HPDE6-E6E7 (cell line): ENCODE data around the gene TTC9B.

Experiments used
- DNase-seq: peaks from one replicate; pipeline ENCODE4 v3.0.0; 2011; ENCODE audit warnings: missing footprints; ENCODE audit errors: extremely low spot score

TTC9B gene

DNA sequence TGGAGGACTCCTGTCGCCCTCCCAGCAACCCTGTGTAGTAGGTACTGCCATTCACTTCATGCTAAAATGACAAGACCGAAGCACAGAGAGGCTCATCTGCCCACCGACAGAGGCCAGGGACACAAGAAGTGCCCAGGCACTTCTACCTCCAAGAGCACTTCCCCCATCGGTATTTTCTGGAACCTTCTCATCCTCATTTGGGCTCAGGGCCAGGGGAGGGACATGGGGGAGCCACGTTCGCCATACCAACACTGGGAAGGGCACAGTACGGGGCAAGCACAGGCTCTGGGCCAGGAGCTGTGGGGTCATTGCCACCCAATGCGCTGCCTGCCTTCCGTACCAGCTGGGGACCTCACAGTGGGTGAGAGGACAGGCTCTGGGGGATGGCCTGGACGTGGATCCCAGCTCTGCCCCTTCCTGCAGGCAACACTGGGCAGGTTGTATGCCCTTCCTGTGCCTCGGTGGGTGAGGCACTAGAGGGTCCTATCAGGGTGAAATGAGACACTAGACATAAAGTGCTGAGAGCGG is 29.6 kb upstream of the TTC9B start:
- DNase-seq: no peak

DNA sequence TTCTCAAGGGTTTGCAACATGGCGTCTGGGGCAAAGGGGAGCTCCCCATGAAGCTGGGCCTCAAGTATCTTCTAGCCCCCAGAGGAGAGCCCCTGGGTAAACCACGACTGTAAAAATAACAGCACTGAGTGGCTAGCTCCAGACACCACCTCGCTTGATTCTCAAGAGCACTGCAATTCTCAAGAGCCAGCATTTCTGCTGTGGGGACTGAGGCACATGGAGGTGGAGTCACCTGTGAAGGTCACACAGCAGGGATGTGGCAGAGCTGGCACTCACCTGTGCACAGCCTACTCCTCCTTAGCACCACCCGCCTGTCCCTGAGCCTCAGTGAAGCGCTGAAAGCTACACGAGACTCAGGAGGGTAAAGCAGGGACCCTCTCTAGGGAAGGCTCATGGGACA is 29.0 kb upstream of the TTC9B start:
- DNase-seq: no peak

DNA sequence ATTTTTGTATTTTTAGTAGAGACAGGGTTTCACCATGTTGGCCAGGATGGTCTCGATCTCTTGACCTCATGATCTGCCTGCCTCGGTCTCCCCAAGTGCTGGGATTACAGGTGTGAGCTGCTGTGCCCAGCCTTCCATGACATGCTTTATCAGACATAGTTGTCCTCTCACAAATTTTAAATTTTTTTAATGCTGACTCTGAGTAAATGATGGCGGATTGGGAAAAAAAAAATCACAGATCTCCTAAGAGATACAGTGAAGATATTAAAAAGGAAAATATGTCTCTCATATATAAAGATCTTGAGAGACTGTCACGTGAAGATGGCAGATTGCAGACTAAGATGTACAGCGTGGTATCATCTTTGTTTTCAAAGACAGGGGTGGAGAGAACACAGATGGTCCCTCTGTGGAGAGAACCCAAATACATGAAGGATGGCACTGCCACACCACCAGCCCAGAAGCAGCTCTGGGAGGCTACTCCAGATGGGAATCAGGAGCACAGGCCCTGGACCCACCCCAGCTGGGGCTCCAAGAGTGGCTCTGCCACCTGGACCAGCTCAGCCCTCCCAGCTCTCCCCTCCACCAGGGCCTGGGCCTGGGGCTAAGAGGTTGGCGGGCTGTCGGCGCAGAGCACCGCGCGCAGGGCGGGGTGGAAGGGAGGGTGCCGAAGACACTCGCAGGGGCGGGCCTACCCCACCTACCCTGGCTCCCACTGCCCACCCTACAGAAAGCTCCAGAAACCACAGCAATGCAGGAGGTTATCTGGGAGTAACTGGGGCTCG is 28.3 kb upstream of the TTC9B start:
- DNase-seq: no peak

DNA sequence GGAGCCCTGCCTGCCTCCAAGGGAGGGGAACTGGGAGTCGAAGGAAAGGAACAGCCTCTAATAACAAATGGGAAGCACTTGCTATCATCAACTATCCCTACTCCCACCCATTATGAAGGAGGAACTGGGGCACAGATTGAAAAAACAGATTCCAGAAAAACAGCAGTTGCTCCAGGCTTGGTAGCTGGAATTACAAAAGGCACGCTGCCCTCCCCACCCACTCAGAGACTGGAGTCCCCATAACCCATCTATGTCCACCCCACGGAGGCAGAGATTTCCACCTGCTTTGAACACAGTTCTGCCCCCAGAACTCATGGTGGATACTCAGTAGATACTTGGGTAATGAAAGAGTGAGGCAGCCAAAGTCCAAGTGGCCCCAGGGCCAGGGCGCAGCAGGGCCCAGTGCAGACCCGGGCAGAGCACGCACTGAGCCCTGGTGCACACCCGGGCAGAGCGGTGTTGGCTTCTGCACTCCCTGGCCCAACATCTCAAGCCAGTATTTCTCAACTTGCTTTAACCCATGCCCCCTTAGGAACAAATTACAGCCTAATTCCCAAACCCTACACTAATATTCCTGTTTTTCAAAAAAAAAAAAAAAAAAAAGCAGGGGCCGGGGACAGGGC is 27.4 kb upstream of the TTC9B start:
- DNase-seq: no peak

DNA sequence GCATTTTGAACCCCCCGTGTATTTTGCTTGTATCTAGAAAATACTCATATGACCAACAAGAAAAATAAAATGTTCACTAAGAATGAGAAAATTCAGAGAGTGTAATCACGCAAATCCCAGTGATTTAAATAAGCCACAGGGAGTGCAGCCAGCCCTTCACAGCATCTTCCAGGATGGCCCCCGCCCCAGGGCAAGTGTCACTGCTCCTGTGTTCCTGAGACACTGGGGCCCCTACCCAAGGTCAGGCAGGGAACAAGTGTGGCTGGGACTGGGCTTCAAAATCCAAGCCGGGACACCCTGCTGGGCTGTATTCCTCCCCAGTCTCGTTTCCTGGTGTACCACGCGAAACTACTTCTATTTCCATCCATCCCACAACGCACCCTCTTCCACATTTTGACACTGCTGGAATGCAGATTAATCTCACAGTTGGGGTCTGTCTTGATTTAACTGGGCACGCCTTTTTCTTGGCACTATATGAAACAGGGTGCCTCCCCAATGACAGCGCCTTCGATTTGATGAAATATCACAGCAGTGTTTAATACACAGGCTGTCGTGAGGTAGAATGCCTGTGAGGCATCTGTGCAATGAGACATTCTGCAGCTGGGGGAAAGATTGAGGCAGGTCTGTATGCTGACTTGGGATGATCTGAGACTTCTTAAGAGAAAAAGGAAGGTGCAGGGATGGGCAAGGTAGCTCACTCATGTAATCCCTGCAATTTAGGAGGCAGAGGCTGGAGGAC is 26.6 kb upstream of the TTC9B start:
- no peak for DNase-seq

DNA sequence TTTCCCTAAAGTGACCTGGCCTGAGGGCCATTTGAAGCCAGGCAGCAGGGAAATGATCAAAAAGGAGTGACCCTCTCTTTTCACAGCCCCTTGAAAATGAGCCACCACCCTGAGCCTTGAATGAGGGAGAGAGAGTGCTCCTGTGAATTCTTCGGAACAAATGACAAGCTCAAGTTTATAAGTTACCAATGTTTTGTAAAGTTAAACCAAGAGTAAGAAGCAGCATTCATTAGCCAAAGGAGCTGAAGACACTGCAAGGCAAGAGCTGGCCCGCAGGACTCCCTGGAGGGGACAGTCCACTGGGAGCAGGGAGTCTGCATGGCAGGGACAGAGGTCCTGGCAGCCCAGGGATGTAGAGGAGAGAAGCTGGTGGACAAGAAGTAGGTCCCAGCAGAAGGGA is 25.0 kb upstream of the TTC9B start:
- no peak for DNase-seq

DNA sequence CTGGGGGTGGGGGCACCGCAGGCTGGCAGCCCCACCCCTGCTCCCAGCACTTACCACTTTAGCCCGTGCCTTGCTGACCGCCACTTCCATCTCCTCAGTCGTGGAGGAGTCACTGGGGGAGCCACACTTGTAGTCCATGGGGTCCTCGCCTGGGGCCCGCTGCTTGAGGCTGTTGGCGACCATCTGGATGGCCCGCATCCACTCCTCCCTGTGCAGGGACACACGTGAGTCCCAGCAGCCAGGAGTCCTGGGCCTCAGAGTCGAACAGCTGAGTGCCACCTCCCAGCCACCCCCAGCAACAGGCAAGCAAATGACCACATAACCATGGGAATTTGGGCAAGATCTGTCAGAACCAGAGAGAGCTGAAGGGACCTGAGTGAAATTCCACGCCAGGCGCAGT is 24.3 kb upstream of the TTC9B start:
- DNase-seq: no peak

DNA sequence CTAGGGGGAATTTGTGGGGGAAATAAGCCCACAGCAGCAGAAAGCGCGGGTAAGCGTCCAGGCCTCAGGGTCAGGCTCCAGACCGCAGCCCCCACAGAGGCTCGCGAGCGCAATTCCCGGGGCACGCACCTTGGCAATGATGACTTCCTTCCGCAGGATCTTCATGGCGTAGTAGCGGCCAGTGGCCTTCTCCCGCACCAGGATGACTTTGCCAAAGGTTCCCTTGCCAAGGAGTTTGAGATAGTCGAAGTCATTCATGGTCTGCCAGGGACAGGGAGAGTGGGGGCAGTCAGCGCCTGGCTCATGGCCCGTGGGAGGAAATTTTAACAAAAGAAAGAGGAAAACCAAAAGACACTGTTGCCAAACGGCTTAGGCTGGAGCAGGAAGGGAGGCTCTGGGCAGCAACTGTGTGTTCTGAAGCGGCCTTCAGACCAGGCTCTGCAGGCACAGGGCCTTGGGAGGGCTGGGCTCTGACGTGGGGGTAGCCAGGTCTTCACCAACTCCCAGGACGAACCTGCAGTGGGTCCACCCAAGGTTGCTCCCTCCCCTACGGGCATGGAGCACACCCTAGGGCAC is 23.7 kb upstream of the TTC9B start:
- DNase-seq: no peak

DNA sequence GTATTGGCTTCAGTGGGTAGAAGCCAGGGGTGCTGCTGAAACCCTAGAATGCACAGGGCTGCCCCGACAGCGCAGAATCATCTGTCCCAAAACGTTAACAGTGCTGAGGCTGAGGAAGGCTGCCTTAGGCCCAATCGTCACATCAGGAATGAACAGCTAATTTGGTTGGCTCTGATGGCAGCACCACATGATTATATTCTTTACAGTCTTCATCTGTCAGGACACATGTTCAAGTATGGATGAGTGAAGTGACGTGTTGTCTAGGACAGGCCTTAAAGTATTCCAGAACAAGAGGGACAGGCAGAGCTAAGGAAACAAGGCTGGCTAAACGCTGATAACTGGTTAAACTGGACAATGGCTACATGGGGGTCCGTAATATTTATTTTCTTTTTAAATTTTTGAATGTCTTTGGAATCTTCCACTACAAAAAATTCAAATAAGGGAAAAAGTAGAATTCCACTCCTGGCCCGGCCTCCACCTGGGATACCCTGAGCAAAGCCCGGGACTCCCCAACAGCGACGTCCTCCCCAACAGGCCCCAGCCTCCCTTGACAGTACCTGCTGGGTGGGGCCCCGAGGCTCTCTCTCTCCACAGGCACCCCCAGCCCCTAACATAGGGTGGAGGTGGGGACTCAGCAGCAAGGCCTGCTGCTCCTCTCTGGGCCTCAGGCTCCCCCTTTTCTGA is 23.1 kb upstream of the TTC9B start:
- no peak for DNase-seq

DNA sequence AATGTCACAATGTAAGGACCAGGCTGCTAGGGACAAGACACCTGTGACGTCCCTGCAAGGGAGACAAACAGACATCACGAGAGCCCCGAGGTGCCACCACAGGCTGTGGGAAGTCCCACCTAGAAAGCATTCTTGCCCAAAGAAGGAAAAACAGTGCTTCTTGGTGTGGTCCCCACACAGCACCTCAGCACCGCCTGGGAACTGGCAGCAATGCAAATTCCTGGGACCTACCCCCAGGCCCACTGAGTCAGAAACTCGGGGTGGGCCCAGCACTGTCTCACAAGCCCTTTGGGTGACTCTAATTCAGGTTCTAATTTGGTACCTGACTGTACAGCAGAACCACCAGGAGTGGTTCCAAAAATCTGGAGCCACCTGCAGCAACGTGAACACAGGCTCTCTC is 22.1 kb upstream of the TTC9B start:
- DNase-seq: no peak

DNA sequence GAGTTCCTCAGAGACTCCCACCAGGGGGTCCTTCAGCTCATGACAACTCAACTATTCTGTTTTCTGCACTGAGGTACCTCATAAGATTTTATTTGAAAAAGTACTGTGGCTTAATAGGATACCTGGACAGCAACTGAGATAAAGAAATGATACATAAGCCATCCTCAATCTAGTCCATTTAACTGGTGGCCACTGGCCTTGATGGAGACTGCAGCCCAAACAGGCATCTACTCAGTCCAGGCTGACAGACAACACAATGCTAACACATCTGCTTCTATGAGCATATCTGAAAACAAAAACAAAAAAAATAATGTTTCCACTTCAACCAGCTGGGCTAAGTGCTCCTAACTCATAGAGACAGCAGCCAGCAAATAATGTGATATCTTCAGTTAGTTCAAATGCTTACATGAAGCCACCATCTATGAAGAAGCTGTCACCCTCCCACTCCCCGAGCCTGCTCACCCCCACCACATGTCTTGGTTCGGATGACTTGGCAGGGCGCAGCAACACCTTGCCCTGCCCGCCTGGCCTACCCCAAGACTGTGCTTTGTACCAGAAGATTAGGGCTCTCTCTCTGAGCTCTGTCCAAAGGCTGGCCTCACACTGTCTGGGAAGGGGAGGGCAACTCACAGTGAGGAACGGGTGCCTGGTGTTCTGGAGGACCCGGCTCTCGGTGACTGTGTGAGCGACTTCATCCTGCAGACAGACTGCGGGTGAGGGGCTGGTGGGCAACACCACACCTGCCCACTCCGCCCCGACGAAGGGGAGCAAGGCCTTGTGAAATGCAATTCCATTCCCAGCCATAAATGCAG is 21.4 kb upstream of the TTC9B start:
- no peak for DNase-seq

DNA sequence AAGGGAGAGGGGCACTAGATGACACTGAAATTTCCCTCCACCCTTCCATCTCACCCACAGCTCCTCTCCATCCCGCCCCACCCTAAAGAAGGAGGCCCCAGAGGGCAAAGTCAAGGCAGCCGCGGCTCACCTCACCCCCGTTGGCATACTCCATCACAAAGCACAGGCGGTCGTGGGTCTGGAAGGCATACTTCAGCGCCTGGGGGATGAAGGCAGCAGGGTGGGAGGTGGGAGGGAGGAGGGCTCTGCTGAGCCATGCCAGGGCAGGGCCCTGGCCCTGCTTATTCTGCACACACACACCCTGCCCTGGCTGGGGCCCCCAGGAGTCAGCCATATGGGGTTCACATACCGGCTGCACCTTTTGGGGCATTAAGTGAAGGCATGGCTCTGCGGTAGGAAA is 20.6 kb upstream of the TTC9B start:
- DNase-seq: no peak

DNA sequence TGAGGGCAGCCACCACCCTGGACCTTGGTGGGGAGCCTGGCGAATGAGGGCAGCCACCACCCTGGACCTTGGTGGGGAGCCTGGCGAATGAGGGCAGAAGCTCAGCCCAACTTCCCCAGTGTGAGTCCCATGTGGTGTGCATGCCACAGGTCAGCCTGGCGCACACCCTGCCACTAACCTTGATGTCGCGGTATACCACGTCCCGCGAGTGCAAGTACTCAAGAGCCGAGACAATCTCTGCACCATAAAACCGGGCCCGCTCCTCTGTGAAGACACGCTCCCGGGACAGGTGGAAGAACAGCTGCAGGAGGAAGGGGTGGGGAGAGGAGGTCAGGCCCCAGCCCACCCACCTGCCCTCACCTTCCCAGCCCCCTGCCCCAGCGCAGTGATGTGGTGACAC is 19.6 kb upstream of the TTC9B start:
- DNase-seq: no peak

DNA sequence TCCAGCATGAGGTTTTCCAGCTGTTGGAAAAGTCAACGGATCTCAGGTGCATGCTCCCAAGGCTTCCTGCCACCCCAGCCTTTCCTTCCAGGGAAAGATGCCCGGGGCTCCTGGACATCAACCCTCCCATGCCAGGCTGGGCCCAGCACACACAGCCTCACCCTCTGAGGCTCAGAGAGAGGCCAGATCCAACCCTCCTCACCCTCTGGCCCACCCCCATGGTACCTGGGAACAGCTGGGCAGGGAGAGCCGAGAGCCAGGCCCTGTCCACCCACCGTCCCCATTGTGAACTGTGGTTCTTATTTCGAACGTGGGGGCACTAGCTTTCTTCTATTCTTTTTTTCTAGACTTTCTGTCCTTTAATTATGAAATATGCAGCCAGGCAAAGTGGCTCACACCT is 18.2 kb upstream of the TTC9B start:
- no peak for DNase-seq

DNA sequence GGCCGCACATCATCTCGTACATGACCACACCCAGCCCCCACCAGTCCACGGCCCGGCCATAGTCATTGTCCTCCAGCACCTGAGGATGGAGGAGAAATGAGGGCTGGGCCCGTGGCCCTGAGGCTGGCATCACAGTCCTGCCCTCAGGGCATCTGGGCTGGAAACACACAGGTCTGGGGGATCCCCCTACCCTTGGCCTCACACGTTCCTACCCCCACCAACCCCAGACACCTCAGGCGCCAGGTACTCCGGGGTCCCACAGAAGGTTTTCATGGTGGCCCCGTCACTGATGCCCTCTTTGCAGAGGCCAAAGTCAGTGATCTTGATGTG is 17.8 kb upstream of the TTC9B start:
- DNase-seq: no peak

DNA sequence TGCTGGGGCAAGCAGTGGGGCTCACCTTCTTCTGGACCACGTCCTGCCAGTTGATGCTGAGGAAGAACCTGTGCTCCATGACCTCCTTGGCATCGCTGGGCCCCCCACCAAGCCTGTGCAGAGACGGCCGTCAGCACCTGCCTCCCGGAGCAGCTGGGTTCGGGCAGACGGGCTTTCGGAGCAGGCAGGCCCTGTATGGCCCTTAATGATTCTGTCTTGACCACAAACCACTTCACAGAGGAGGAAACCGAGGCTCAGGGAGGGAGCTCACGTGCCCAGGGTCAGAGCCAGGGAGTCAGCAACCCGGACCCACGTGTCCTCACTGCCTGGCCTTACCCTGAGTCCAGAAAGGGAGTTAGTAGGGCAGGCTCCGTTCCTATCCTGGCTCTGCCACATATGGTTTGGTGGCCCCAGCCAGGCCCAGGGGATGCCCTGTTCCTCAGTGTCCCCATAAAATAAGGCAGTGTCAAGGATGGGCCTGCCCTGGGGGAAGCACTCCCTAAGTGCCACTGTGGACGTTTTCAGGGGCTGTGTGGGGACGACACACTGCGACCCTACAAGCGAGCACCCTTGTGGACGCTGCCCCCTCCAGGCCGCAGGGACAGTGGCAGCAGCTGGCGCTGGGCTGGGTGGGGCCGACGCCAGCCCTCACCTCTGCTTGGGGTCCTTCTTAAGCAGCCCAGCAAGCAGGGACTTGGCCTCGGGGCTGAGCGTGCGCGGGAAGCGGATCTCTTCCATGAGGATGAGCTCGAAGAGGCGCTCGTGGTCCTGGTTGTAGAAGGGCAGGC is 17.2 kb upstream of the TTC9B start:
- DNase-seq: no peak

DNA sequence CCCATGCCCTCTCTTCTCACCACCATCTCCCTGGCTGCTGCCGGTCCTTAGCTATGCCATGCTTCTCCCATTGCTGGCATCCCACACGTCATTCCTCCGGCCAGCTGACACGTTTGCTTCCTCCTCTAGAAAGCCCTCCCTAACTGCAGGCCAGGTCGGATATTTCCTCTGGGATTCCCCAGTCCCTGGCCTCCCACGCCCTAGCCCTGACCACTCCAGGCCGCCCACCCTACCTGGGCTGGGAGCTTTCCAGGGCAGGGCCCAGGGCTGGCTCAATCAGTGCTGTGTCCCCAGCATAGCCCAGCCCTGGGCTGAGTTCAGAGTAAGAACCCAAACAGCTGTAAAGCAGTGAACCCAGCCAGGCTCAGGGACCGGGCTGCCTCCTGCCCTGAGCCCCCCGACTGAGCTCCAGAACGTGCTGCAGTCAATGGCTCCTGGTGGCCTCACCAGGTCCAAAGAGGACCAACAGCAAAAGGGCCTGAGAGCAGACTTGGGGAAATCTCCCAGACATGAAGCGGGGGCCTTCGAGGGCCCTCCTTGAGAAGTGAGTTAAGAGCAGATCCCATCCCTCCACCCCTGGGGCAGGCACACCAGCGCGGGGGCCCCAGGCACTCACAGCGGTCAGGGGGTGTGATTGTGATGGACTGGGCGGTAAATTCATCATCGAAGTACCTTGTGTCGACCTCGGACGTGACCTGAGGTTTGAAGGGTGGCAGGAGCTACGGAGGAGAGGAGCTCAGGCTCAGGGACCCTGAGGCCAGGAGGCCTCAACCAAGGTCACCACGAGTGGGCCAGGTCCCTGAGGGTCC is 16.4 kb upstream of the TTC9B start:
- DNase-seq: no peak

DNA sequence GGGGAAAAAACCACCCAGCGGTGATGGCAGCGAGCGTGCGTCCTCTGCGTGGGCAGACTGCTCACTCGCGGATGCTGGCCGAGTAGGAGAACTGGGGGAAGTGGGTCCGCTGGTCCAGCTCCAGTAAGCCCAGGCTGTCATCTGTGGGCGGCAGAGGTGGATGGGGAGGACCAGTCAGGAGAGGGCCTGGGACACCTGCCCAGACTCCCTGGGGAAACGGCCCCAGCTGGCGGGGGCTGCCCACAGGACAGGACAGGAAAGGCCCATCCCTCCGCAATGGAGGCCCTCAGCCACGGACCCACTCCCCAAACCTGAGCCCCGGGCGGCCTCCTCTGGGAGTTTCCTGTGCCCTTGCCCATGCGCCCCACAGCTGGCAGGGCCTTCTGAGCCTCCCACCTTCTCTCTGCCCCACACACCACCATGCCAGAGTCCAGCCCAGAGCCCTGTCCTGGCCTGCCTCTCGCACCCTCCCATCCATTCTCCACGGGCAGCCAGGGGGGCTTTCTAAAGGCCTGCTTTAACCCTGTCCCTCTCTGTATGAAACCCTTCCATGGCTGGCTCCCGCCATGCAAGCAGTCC is 15.7 kb upstream of the TTC9B start:
- DNase-seq: no peak
